Activated CD8-positive, alpha-beta memory T cell treated with anti-CD3 and anti-CD28 coated beads, Interleukin-2, amount 50 U/mL, for 24 hours (primary cell): Measurements from ENCODE around the gene CCND1.
"Not testable (repeated sequence)": the region's sequence is repeated elsewhere in the genome, so short reads cannot be mapped to it uniquely, and the experiment has no call there.

Source experiments
- DNase-seq: peaks from one replicate; pipeline ENCODE4 v3.0.0-alpha.2; 2020; ENCODE audit errors: extremely low read depth

The CCND1 gene

DNA sequence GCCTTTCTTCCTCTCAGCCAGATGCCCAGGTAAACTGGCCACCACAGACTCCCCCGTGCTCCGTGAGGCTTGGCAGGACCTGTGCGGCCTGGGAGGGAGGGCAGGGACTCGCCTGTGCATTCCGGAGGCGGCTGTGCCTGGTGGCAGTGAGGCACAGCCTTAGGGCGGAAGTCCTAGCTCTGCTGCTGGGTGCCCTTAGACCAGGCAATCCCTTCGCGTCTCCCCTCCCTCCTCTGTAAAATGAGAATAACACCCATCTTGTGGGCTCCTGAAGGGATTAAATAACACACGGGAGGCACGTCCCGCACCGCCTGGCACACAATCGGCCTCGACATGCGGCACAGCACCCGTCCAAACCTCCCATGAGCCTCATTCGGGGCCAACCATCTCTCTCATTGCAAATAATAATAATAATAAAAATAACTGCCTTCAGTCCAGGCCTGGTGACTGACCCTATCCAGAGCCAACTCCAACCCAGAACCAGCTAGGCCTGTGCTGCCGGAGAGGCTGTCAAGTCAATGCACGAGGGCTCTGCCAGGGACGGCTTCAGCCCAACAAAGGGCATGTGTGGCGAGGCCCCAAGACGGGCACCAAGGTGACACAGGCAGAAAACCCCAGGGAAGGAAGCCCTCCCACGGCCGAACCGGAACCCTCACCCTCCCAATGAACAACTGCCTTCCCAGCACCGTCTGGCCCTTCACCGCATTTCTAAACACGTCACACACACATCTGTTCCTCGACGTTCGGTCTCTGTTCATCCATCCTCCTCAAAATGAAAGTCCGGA, 26.0 kb downstream of the CCND1 start:
- no peak for DNase-seq

DNA sequence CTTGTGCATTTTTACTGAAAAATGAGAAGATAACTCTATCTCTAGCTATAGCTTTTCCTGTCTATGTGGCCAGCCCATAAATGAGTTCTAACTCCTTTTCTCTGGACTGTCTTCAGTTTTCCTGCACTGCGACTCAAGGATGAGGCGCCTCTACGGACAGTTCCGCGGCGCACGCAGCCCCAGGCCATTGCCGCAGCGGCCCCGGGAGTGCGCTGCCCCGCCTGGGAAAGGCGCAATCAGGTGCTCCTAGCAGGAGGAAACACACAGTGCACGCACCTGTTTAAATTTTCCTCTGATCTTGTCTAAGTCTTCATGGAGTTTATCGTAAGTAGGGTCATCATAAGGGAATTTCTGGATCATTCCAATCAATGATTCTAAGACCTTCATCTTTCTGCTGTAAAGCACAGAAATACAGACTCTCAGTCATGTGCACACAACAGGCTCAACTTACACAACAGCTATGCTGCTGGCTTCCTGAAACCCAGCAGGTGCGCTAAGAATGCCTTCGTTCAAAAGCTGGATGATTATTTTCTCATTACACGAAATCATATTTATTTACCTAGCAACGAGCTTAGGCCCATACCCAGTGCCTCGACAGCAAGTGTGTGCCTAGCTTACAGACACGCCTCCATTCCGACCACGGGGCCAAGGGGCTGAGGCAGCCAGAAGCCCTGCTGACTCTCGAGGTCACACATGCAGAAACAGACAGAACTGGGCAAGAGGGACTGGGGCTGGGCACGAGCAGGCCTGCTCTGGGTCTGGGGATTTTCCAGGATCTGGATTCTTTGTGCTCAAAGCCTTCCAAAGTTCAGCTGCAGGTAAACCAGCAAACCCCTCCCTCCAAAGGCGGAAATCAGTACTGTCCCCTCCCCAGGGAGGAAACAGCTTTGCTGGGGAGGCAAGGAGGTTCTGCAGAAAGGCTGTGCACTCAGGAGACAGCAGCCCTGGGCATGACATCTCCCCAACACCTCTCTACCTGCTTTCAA, 27.0 kb downstream of the CCND1 start:
- no peak for DNase-seq

- no peak for DNase-seq
Observed at GRCh38 chr11:69669486-69669885, 28.5 kb downstream of the CCND1 start.

- DNase-seq = no peak
Observed at GRCh38 chr11:69670158-69670845, 29.3 kb downstream of the CCND1 start.

DNA sequence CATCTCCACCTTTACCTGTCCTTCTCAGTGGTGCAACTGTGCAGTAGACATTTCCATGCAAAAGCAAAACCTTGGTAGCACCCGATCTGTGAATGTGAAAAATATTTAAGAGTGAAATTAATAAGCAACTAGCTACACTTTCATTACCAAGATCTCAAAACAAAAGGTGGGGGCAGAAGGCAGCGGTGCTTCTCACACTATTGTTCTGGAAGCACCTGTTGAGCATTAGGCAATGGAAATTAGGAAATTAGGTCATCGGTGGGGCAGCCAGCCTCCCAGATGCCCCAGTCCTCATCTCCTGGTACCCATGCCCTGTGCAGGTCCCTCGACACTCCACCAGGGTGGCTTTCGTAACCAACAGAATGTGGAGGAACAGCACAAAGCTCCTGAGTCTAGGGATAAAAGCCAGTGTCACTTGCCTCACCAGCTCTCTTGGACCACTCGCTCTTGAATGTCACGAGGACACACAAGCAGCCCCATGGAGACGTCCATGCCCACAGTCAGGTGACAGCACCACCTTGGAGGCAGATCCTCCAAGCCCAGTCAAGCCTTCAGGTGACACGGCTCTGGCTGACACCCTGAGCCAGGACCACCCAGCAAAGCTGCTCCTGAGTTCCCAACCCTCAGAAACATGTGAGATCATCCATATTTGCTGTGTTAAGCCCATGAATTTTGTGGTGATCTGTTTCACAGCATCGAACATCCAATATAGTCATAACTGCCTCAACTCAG, 30.9 kb downstream of the CCND1 start:
- DNase-seq = no peak

GRCh38 chr11:69674267-69674885, 33.4 kb downstream of the CCND1 start:
- DNase-seq = no peak

GRCh38 chr11:69674886-69675714, 34.1 kb downstream of the CCND1 start, which contains the start of gene LTO1:
Gene LTO1 (minus strand): TSS chr11:69675353. CDS start chr11:69675239, 114 bp downstream.
- DNase-seq = peak; percentile 85

GRCh38 chr11:69677749-69678148, 36.8 kb downstream of the CCND1 start:
- DNase-seq = no peak

- DNase-seq = no peak
Observed at GRCh38 chr11:69680688-69681087, 39.7 kb downstream of the CCND1 start.

DNA sequence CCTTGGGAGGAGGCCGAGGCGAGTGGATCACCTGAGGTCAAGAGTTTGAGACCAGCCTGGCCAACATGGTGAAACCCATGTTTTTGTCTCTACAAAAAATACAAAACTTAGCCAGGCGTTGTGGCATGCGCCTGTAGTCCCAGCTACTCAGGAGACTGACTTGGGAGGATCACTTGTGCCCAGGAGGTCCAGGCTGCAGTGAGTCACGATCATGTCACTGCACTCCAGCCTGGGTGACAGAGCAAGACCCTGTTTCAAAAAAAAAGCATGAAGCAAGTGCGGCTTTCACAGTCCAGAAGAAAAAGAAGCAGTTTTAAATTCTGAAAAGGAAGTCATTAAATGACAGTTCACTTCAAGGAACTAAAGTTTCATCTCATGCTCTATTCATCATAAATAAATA, 41.3 kb downstream of the CCND1 start:
- no peak for DNase-seq

GRCh38 chr11:69682681-69683326, 41.8 kb downstream of the CCND1 start:
- no peak for DNase-seq

GRCh38 chr11:69683764-69684333, 42.9 kb downstream of the CCND1 start:
- DNase-seq = no peak

GRCh38 chr11:69684651-69685050, 43.7 kb downstream of the CCND1 start:
- no peak for DNase-seq

GRCh38 chr11:69685348-69685747, 44.4 kb downstream of the CCND1 start:
- no peak for DNase-seq

DNA sequence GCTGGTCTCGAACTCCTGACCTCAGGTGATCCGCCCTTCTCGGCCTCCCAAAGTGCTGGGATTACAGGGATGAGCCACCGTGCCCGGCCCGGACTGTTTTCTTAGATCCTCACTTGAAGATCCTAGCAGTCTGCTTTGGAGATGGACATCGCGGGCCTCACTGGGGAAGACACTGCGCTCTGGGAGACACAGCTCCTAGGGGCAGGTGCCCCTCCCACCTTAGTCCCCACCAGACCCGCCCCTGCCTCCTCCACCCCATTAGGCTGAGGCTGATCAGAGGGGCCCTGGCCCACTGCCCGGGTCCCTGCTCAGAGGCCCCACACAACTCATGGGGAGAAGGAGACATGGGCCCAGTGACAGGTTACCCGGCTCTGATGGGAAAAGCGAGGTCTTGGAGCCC, 45.5 kb downstream of the CCND1 start:
- DNase-seq = no peak

GRCh38 chr11:69686856-69687255, 45.9 kb downstream of the CCND1 start:
- no peak for DNase-seq

- not testable (repeated sequence) for DNase-seq
Observed at GRCh38 chr11:69687969-69688771, 47.2 kb downstream of the CCND1 start.
